ENCODE measurements around the gene PADI1.

The PADI1 gene

DNA sequence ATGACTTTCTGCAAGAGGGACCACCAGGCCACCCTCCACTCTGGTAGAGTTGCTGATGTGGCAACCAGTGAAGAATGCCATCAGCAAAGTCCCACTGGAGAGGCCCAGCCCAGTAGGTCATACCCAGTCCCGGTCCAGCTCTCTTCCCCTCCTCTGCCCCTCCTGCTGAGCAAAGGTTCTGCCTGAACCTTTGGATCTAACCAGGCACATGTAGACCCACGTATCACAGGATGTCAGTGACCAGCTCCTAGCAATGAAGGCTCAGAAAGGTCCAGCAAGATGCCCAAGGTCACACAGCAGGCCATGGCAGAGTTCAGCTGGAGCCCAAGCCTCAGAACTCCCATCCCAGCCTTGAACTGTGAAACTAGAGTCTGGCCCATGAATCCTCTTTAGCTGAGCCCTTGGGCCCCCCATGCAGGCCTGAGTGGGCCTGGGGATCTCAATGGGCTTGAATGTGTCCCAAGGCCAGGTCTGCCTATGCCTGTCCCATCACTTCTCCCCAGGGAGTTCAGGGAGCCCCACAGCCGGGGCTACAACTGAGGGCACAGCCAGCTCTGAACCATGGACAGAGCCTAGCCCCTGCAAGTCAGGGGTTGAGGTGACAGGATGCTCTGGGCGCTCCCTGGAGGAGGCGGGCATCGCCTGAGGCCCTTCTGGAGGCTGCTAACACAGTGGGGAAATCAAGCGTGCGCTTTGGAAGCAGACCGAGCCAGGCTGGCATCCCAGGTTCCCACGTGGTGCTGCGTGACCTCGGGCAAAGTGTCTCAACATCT is 21.4 kb upstream of the PADI1 start:
- no peak for DNase-seq

DNA sequence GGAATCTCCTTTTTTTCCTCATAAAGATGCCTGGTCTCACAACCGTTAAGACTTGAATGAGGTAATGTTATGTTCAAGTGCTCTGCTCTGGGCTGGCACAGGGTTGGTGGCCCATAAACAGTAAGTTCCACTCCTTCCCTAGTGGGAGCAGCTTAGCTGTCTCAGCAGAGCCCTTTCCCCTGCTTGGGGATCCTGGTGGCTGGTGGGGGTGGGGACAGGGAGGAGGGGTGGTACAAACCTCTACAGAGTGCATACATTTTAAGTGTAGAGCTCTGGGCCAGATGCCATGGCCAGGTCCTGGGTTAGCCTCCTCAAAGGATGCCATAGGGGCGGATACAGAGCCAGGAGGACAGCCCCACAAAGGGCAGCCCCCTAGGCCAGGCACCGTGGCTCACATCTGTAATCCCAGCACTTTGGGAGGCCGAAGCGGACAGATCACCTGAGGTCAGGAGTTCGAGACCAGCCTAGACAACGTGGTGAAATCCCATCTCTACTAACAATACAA is 20.7 kb upstream of the PADI1 start:
- DNase-seq: no peak

DNA sequence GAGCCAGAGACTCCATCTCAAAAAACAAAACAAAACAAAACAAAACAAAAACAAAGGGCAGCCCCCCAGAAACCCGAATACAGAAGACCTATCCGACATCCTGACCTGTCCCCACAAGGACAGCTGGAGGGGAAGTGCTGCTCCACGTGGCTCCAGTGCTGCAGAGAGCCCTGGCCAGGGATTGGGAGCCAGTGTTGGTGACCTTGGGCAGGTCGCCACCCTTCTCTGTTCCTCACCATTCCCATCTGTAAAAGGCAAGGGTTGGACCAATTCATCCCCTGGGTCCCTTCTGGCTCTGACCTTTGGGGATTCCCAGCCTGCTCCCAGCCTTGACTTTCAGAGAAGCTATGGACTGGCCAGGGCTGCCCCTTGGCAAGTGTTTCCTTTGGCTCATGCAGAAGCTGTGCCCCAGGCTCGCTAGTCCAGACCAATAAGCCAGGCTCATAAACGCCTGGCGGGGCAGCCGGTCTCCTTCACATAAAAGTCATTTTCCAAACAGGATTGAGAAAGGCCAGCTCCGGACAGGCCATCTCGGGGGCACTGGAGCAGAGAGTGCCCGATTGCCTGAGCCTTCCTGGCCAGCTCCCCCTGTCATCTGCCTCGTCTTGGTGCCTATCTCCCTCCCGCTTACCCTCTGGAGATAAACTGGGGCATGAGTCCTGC is 20.0 kb upstream of the PADI1 start:
- no peak for DNase-seq

DNA sequence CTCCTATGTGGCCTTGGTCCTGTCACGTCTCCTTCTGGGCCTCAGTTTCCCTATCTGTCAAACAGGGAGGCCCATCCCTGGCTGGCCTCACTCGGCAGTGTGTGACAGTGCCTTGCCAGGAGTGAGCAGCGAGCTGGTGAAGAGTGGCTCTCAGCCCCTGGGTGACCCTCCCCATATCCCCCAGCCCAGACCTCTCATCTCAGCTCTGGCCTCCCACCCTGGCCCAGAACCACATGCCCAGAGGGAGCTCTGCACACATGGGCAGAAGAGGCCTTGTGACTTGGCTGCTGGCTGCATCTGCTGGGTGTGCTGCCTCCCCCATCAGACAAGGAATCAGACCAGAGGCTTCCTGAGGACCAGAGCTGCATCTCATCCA is 19.5 kb upstream of the PADI1 start:
- DNase-seq: no peak

DNA sequence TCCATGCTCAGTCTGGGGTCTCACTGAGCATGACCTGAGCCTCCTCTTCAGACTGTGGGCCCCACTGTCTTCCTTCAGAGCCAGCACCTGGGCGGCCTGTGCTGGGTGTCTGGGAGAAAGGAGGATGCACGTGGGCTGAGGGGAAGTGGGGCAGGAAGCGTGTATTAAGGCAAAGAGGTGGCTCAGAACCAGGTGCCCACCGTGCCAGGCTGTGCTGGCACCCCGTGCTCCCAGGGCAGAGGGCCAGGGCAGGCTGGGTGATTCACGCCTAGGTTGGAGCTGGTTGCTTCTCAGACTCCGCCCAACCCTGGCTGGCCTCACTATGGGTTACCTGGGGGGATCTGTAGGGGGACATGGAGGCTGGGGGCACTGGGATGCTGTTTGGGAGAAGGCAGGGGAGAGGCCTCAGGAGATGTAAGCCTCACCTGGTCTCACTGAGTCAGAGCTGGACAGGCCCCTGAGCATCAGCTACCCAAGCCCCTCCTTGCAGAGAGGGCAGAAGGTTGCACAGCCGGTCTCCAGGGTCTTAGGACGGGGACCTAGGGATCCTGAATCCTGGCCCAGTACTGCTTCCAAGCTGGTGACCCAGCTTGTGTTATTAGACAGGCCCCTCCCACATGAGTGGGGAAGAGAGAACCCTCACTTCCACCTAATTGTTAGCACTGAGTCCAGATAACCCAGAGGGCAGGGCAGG is 18.6 kb upstream of the PADI1 start:
- DNase-seq: peak in 1 of 6 experiments; percentile 9

DNA sequence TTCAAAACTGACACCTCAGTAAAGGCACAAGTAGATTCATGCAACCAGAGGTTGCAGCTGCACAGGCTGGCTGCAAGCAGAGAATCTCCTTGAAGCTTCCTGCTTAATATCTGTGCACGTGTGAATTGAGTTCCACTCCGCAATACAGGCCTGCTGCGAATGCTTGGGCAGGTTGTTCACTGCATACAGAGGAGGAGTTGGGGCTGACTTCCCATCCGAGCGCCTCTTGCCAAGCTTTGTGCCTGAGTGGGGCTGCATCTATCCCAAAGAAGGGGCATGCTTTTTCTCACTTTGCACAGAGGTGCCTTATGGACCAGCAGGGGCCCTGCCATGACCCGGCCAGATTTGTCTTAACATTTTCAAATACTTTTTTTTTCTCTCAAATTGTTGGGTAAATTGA is 17.9 kb upstream of the PADI1 start:
- DNase-seq: peak in 1 of 6 experiments; percentile 8

DNA sequence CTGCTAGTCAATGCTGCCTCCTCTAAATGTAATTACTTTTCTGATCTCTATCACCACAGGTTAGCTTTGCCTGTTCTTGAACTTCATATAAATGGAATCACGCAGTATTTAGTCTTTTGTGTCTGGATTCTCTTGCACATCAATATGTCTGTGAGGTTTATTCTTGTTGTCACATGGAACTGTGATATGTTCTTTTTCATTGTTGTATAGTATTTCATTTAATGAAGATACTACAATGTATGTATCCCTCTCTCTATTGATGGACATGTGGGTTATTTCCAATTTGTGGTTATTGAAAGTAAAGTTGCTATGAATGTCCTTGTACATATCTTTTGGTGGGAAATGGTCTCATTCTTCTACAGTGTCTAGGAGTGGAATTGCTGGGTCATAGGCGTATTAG is 16.7 kb upstream of the PADI1 start:
- no peak for DNase-seq

DNA sequence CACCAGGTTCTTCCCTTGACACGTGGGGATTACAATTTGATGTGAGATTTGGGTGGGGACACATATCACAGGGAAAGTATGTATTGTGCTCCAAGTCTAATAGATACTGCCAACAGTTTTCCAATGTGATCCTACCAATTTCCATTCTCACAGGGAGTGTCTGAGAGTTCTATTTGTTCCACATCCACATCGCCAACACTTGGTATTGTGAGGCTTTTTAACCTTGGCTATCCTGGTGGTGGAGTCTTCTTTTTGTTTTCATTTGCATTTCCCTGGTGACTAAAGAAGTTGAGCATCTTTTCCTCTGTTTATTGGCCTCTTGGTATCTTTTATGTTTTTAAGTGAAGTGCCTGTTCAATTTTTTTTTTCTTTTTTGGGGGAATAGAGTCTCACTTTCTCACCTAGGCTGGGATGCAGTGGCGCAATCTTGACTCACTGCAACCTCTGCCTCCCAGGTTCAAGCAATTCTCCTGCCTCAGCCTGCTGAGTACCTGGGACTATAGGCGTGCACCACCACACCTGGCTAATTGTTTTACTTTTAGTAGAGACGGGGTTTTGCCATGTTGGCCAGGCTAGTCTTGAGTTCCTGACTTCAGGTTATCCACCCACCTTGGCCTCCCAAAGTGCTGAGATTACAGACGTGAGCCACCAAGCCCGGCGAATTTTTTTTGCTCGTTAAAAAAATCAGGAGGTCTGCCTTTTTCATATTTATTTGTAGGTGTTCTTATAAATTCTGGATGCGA is 15.9 kb upstream of the PADI1 start:
- no peak for DNase-seq

DNA sequence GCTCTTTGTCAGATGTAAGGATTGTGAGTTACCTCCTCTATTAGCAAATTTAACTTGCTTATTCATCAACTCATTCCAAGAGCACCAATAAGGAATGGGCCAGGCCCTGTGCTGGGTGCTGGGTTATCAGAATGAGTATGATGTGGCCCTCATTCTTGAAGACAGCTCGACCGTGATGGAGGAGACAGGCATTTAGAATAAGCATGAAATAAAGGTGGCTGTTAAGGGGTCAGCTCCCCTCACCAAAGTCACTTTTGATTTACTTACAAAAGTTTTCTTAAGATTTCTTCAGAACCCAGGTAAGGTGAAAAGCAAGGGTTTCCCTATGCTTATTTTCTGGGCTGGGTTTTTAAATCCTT is 15.3 kb upstream of the PADI1 start:
- no peak for DNase-seq

DNA sequence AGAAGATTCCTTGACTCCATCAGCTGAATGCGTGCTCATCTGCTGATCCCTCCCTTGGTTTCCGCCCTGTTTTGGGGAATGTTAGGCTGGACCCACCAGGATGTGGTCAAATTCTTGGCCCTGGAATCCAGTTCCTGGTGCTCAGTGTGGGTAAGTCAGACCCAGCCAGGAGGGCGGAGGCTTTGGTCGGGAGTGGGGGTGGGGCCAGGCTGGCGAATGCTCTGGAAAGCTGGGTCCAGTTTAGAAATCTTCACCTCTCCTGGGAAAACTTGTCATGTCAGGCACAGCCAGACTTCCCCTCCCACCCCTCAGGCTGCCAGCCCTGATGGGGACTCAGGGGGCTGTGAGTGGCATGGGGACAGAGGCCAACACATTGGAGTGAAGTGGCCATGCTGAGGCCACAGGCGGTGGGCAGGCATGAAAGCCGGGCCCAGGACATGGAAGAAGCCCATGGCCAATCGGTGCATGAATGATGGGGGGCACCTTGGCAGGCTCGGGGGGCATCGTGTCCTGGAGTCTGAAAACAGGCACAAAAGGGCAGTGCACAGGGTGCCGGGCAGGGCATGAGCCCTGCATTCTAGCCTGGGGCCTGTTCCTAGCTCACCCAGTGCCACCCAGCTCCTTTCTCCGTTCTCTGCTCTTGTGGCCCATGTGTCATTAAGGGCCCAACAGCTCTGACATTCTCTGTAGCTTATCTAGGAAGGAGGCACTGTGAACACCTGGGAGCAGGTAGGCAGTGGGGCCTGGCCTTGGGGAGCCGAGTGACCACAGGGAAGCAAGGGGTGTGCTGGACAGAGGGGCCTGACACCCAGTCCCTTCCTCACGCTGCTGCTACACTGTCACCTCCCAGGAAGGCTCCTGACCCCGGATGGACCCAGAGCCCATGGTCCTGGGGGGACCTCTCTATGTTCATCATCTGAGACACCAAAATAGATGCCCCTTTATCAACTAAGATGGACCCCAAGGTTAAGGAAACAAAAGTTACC is 14.6 kb upstream of the PADI1 start:
- no peak for DNase-seq

DNA sequence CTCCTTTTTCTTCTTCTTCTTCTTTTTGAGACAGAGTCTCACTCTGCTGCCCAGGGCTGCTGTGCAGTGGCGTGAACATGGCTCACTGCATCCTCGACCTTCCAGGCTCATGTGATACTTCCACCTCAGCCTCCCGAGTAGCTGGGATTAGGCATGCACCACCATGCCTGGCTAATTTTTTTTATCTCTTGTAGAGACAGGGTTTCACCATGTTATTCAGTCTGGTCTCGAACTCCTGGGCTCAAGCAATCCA is 13.0 kb upstream of the PADI1 start:
- no peak for DNase-seq

DNA sequence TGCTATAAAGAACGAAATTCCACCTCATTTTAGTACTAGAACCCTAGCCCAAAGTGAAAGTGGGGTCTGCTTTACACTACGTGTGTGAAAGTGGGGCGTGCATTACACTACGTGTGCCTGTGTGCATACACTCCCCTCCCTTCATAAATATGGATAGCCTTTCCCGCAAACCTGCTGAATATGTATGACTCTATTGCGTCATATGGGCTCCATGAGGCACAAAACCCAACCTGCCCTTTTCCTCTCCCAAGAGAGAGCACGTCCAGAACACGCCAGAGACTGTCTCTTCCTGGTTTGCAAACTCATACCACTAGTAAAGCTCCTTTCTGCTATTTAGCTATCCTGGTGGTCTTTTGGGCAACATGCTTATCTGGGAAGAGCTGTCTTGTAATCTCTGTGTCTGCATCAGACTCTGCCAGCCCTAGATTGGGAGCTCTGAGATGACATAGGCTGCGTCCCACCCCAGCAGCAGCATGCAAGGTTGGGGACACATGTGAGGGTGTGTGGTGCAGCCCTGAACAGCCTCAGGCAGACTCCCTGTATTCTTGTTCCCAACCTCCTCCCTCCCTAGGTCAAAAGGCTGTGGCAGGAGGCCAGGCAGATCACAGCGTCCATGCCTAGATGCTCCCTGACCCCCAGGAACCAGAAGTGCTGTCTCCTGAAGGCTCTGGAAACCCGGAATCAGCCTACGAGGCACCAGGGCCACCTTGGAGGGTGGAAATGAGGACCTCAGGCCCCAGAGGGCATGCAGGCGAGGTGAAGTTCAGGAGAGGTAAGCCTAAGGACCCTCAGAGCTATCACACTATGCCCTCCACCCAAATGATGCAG is 12.3 kb upstream of the PADI1 start:
- no peak for DNase-seq

DNA sequence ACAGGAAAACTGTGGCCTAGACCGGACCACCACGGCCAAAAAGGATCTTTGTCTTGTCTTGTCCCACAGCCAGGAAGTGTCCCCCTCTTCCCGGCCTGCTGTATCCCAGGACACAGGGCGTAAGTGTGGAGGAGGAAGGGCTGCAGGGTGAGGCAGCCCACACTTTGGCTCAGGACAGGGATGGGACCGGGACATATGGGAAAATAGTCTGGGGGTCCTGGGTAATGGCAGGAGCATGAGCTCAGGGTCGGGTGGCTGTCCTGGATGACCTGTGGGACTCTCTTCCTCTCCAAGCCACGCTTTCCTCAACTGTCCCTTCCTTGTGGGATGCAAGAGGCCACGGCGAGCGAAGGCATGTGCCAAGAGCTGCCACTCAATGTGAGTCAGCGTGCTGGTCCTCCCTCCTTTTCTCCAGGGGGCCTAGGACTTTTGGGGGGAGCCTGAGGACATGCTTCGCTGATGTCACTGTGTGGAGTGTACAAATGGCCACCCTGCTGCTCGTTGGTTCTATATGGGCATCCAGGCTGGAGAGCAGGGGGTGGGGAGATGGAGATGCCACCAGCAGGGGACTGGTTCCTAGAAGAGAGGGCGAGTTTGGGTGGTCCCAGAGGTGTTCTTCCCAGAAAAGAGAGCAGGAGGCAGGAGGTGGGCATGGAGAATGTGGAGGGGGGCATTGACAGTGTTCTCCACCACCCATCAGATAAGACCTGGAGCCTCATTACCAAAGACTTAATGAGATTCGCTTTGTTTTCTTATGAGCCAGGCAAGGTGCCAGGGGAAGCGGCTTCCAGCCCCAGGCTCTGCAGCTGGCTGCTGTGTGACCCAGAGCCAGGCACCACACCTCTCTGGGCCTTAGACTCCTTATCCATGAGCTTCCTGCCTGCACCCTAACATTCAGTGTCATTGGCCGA is 11.5 kb upstream of the PADI1 start:
- no peak for DNase-seq

DNA sequence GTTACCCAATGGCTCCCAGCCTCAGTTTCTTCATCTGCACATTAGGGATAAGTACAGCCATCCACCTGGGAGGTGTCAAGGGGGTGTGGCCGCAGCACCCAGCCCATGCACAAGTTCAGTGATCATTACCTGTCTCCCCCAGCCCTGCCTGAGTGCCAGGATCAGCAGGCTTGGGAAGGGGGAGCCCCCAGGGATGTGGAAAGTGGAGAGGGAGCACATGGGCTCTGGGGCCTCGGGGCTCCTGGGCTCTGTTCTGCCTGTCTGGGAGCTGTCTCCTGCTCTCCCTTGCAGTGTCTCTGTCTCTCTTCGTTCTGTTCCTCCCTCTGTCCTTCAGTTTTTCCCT is 10.8 kb upstream of the PADI1 start:
- no peak for DNase-seq

DNA sequence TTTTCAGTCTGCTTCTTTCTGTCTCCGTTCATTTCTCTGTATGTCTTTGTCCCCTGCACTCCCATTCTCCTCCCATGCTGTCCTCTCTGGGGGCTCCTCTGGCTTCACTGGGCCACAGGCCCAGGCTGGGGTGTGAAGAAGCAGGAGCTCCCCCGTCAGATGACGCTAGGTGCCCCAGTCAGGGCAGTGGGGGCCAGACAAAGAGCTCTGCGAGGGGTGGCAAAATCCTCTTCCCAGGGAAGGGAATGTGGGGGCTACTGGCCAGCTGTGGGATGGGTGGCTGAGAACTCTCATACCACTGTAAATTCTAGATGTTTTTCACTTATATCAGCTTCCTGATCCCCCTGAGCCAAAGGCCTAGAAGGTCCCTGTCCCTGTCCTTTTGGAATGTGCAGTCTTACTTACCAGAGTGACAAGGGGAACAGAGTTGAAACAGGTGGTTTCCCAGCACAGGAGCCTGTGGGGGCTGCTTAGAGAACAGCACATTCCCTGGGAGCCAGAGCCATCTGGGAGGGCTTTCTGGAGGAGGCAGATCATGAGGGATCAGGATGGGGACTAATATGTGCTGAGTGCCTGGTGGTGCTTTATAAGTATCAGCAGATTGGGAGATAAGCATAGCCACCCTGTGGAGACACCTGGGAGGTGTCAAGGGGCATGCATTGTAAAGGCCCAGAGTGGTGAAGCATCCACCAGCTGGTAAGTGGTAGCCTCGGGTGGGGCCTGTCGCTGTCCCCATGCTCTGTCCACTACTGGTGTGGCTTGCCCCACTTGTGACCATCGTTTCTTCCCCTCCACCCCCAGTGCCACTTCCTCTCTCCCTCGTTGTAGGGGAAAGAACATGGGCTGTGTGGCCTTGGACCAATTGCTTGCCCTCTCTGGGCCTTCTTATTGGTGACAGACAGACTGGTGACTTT is 10.1 kb upstream of the PADI1 start:
- no peak for DNase-seq

DNA sequence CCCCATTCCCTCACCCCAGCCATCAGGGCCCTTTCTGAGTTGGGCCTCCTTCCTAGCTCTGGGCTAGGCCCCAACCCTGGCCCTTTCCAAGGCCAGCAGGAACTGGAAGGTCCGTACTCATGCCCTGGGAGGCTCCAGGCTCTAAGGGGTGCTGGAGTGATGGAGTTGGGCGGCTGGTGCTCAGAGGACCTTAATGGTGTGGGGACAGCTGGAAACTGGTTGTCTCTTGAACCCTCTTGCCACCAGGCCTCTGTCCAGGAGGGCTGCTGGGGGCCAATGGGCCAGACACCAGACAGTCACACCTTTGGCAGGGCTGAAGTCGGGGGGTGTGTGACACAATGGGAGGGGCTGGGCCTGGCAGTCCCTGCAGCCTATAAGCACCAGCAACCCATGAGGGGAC is 9.2 kb upstream of the PADI1 start:
- DNase-seq: no peak

DNA sequence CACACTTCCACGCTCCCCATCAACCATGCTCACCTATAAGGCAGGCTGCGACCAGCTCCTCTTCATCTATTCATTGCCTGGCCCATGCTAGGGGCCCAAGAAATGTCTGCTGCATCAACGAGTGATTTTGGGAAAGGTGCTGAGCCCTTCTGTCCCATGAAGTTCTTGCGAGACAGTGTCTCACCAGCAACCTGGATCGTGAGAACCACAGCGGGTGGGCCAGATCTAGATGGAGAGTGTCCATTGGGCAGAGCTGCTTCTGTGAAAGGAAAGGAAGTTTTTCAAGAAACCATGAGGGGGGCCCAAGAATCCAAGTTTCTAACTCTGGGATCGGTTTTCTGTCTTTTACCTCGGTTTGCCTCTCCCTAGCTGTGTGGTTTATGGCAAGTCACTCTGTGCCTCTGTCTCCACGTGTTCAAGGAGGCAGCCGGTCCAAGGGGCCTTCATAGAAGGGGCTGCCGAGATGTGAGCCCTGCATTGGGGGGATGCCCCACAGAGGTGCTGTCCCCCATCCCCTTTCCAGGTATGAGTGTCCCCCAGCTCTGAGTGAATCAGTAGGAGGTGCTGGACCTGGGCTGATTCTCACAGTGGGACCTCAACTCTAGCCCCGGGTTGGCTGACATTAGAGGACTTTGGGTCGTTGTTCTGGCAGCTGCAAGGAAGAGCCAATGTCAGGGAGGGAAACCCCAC is 8.3 kb upstream of the PADI1 start:
- no peak for DNase-seq

DNA sequence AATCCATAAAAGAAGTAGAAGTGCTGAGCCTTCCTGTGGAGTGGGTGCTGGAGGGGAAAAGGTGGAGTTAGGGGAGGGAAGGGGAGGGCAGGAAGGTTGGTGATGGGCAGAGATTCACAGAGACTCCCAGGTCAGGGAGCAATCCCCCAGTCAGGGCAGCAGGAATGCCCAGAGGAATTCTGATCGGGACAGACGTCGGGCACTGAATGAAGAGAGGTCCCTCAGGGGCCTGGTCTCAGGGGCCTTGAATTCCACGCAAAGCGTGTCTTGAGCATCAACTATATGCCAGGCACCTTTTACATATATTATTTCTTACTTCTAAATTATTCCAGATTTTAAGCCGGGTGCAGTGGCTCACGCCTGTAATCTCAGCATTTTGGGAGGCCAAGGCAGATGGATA is 7.2 kb upstream of the PADI1 start:
- DNase-seq: no peak
